Liver (tissue), 3 donors: ENCODE data around the gene SYT5.

ENCODE experiments used
- EGR1 ChIP-seq, 2 donors: IDR thresholded peaks; 2 replicates each; pipeline ENCODE4 v1.6.1; 2016 to 2018; ENCODE audit warnings: antibody characterized with exemption in 2 of 2, low read depth in 2 of 2
- GABPA ChIP-seq, 2 donors: IDR thresholded peaks in 1 of 2; conservative IDR thresholded peaks in 1 of 2; 2 replicates each; pipeline ENCODE4 v1.6.1; 2016; ENCODE audit warnings: antibody characterized with exemption in 2 of 2, mild to moderate bottlenecking in 1 of 2, moderate library complexity in 1 of 2
- JUND ChIP-seq, 2 donors: IDR thresholded peaks; 2 replicates each; pipeline ENCODE4 v1.6.1; 2016; ENCODE audit warnings: antibody characterized with exemption in 2 of 2
- RAD21 ChIP-seq, 2 donors: IDR thresholded peaks; 2 replicates each; pipeline ENCODE4 v1.6.1; 2016; ENCODE audit warnings: antibody characterized with exemption in 2 of 2, mild to moderate bottlenecking in 2 of 2
- RXRA ChIP-seq, 2 donors: IDR thresholded peaks; 2 replicates each; pipeline ENCODE4 v1.6.1; 2017 to 2018; ENCODE audit warnings: antibody characterized with exemption in 2 of 2, mild to moderate bottlenecking in 1 of 2
- SP1 ChIP-seq: IDR thresholded peaks from 2 replicates; pipeline ENCODE4 v1.6.1; 2018; ENCODE audit warnings: antibody characterized with exemption, mild to moderate bottlenecking
- TAF1 ChIP-seq: conservative IDR thresholded peaks from 2 replicates; pipeline ENCODE4 v1.6.1; 2016; ENCODE audit warnings: antibody characterized with exemption, mild to moderate bottlenecking
- YY1 ChIP-seq: IDR thresholded peaks from 2 replicates; pipeline ENCODE4 v1.6.1; 2016; ENCODE audit warnings: antibody characterized with exemption, mild to moderate bottlenecking
- TF ChIP-seq, protein P1 (sequence below): IDR thresholded peaks from 2 replicates; pipeline ENCODE4 v1.6.1; 2016; ENCODE audit warnings: antibody characterized with exemption
- TF ChIP-seq, protein P2 (sequence below): fragments of 150-350 bp; IDR thresholded peaks from 2 replicates; pipeline ENCODE4 v1.5.1; 2017; ENCODE audit warnings: improper control_type of control experiment, low read depth, low read length; ENCODE audit not compliant: missing input control
- TF ChIP-seq, protein P3 (sequence below): IDR thresholded peaks from 2 replicates; pipeline ENCODE4 v1.6.1; 2016; ENCODE audit warnings: antibody characterized with exemption, mild to moderate bottlenecking
- donor health status: healthy.
- donor health status: healthy.

DNA sequence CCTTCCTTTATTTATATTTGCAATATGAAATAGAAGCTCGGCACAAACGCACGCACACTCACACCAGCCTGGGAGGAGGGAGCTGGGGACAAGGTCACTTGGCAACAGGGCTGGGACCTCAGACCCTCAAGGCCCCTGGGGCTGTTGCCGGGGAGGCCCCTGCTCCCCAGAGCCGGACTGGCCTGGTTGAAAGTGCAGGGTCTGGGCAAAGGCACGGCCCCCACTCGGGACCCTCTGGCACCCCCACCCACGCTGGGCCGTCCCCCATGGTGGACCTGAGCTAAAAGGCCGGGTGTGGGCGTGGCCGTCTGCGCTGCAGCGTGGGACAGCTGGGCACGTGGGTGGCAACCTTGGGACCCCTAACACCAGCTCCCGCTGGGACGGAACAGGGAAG, 49.7 kb upstream of the SYT5 start:
- TF ChIP-seq, protein P1, sequence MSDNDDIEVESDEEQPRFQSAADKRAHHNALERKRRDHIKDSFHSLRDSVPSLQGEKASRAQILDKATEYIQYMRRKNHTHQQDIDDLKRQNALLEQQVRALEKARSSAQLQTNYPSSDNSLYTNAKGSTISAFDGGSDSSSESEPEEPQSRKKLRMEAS, result no peak
- TF ChIP-seq, protein P2, sequence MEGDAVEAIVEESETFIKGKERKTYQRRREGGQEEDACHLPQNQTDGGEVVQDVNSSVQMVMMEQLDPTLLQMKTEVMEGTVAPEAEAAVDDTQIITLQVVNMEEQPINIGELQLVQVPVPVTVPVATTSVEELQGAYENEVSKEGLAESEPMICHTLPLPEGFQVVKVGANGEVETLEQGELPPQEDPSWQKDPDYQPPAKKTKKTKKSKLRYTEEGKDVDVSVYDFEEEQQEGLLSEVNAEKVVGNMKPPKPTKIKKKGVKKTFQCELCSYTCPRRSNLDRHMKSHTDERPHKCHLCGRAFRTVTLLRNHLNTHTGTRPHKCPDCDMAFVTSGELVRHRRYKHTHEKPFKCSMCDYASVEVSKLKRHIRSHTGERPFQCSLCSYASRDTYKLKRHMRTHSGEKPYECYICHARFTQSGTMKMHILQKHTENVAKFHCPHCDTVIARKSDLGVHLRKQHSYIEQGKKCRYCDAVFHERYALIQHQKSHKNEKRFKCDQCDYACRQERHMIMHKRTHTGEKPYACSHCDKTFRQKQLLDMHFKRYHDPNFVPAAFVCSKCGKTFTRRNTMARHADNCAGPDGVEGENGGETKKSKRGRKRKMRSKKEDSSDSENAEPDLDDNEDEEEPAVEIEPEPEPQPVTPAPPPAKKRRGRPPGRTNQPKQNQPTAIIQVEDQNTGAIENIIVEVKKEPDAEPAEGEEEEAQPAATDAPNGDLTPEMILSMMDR, result no peak
- TF ChIP-seq TAF1 (no peak), JUND (IDR thresholded peaks at IDR 0.05) (no peak), YY1 (no peak), SP1 (no peak), GABPA (IDR thresholded peaks at IDR 0.05 in 1 of 2, conservative IDR thresholded peaks at IDR 0.05 in 1 of 2) (no peak), EGR1 (IDR thresholded peaks at IDR 0.05; ENCODE audit: low read depth in 2 of 2) (no peak), RAD21 (IDR thresholded peaks at IDR 0.05) (no peak), RXRA (IDR thresholded peaks at IDR 0.05) (no peak)
- TF ChIP-seq, protein P3, sequence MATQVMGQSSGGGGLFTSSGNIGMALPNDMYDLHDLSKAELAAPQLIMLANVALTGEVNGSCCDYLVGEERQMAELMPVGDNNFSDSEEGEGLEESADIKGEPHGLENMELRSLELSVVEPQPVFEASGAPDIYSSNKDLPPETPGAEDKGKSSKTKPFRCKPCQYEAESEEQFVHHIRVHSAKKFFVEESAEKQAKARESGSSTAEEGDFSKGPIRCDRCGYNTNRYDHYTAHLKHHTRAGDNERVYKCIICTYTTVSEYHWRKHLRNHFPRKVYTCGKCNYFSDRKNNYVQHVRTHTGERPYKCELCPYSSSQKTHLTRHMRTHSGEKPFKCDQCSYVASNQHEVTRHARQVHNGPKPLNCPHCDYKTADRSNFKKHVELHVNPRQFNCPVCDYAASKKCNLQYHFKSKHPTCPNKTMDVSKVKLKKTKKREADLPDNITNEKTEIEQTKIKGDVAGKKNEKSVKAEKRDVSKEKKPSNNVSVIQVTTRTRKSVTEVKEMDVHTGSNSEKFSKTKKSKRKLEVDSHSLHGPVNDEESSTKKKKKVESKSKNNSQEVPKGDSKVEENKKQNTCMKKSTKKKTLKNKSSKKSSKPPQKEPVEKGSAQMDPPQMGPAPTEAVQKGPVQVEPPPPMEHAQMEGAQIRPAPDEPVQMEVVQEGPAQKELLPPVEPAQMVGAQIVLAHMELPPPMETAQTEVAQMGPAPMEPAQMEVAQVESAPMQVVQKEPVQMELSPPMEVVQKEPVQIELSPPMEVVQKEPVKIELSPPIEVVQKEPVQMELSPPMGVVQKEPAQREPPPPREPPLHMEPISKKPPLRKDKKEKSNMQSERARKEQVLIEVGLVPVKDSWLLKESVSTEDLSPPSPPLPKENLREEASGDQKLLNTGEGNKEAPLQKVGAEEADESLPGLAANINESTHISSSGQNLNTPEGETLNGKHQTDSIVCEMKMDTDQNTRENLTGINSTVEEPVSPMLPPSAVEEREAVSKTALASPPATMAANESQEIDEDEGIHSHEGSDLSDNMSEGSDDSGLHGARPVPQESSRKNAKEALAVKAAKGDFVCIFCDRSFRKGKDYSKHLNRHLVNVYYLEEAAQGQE, result no peak
